GM13977 (cell line): ENCODE data around the gene LRRC9.
"Not testable (repeated sequence)": the region's sequence is repeated elsewhere in the genome, so short reads cannot be mapped to it uniquely, and the experiment has no call there.

Experiments
- DNase-seq: peaks from one replicate; pipeline ENCODE4 v3.0.0; 2012; ENCODE audit warnings: low spot score
- CTCF ChIP-seq: IDR thresholded peaks from 2 replicates; pipeline ENCODE4 v1.5.1; 2012; ENCODE audit warnings: mild to moderate bottlenecking, control low read depth; ENCODE audit not compliant: insufficient read depth; ENCODE audit errors: extremely low read depth, missing control alignments
- in situ Hi-C: fragments of 300-500 bp; cut with MboI; formaldehyde crosslinking; loops from one replicate; pipeline ENCODE4 v1.12.0; 2022; ENCODE audit warnings: low sequenced_read_pairs, low pct_unique_long_range_greater_than_20kb, mixed read lengths, inconsistent platforms; ENCODE audit not compliant: unreplicated experiment

LRRC9 gene

GRCh38 chr14:60002819-60003492 lies 83.0 kb downstream of the LRRC9 start:
- in situ Hi-C loops, result no loop called here
- DNase-seq, result no peak
- TF ChIP-seq CTCF, result no peak

- TF ChIP-seq CTCF, result no peak
- no peak for DNase-seq
- in situ Hi-C loops, result no loop called here
Measured at GRCh38 chr14:60003991-60004390, 84.0 kb downstream of the LRRC9 start.

- in situ Hi-C loops, result no loop called here
- no peak for DNase-seq
- no peak for TF ChIP-seq CTCF
Measured at GRCh38 chr14:60008042-60008441, 88.1 kb downstream of the LRRC9 start.

GRCh38 chr14:60010263-60010662 lies 90.3 kb downstream of the LRRC9 start:
- in situ Hi-C loops, DNase-seq: not testable (repeated sequence)

- in situ Hi-C loops, result no loop called here
- DNase-seq, result no peak
- no peak for TF ChIP-seq CTCF
Measured at GRCh38 chr14:60014402-60014801, 94.5 kb downstream of the LRRC9 start.

GRCh38 chr14:60021619-60022018 lies 101.7 kb downstream of the LRRC9 start:
- in situ Hi-C loops, result no loop called here
- no peak for DNase-seq
- TF ChIP-seq CTCF, result no peak

- TF ChIP-seq CTCF, result no peak
- in situ Hi-C loops, result no loop called here
- no peak for DNase-seq
Measured at GRCh38 chr14:60025571-60025970, 105.6 kb downstream of the LRRC9 start.
